Measurements from ENCODE around the gene OR8B12.

DNA sequence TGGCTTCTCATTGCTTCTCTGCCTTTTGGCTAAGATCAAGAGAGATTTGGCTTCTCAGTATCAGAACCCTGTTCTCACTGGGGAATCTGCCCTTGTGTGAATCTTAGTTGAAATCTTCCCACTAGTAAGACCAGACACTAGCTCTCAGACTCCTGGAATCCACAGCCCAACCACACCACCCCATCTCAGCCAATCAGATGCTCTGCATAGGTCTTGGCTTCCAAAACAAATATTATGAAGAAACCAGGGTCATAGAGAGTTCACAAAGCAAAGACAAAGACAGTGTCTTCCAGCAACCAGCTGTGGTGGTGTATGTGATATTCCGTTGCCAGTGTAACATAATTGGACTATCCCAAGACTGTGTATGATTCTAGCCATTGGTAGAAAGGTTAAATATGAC lies 5.4 kb downstream of the OR8B12 start:
- TF ChIP-seq YY1 (IDR thresholded peaks at IDR 0.05; ENCODE audit: insufficient read depth, insufficient read length) (no peak), ZNF274 (IDR thresholded peaks at IDR 0.05; ENCODE audit: low read depth, low read length) (no peak), SUZ12 (IDR thresholded peaks at IDR 0.05; ENCODE audit: extremely low read depth, insufficient read depth, insufficient read length) (no peak)

Measured in NT2/D1 (cell line).